Mammary epithelial cell (primary cell): ENCODE data around the gene DLG1.

ENCODE experiments used
- CTCF ChIP-seq, 2 donors: IDR thresholded peaks in 1 of 2; conservative IDR thresholded peaks in 1 of 2; 2 replicates each; pipeline ENCODE4 v1.5.1; 2011 to 2012; ENCODE audit warnings: inconsistent platforms in 2 of 2, low read length in 2 of 2, mild to moderate bottlenecking in 2 of 2, control low read depth in 1 of 2, low read depth in 1 of 2; ENCODE audit not compliant: insufficient read depth in 1 of 2; ENCODE audit errors: extremely low read depth in 1 of 2
- EZH2 ChIP-seq: IDR thresholded peaks from 2 replicates; pipeline ENCODE4 v1.6.1; 2012; ENCODE audit warnings: low read length, inconsistent platforms, borderline replicate concordance

GRCh38 chr3:197186887-197187588 lies 111.4 kb downstream of the DLG1 start:
- TF ChIP-seq CTCF (conservative IDR thresholded peaks at IDR 0.05 in 1 of 2, IDR thresholded peaks at IDR 0.05 in 1 of 2; ENCODE audit: extremely low read depth in 1 of 2, insufficient read depth in 1 of 2, low read depth in 1 of 2, low read length in 2 of 2) (peak; percentile 83 to 95), EZH2 (no peak)
